IMR-90 (cell line): ENCODE measurements around the gene KHNYN. TPM values are rescaled to one million over a fixed set of nuclear protein-coding genes. Genes with fewer than 3 reads are reported as not detected.

Source experiments
- ATAC-seq: fragments of 200-7000 bp; cut with Tn5 transposase; 2 replicates; pipeline ENCODE4 v1.9.1; 2020; ENCODE audit warnings: low read depth, mild to moderate bottlenecking, moderate library complexity
- BruUV-seq: library from RNA; stranded (reverse); fragments of 400-500 nt; replicated peaks from 2 replicates; lab custom pipeline; 2021; lab: Mats Ljungman, UMichigan
- CTCF ChIA-PET: fragments of 300-600 bp; formaldehyde crosslinking; extraction: SDS; loops from one replicate; lab custom pipeline; 2021; ENCODE audit warnings: antibody characterized with exemption; lab: Yijun Ruan, JAX
- POLR2A ChIA-PET: fragments of 300-600 bp; sonication (Branson Sonifier 250); formaldehyde crosslinking; loops from one replicate; lab custom pipeline; 2022; ENCODE audit warnings: antibody characterized with exemption; ENCODE audit not compliant: unreplicated experiment; lab: Charles Lee
- DNase-seq: peaks from one replicate; pipeline ENCODE4 v3.0.0; 2013
- H2AFZ ChIP-seq: replicated peaks from 2 replicates; pipeline ENCODE3; 2013; ENCODE audit warnings: low read length, mild to moderate bottlenecking; ENCODE audit not compliant: poor library complexity
- H2AK5ac ChIP-seq: 2 replicates; pipeline ENCODE4 v1.6.1; 2013; ENCODE audit warnings: low read depth, low read length, inconsistent platforms
- H2AK9ac ChIP-seq: replicated peaks from 2 replicates; pipeline ENCODE3; 2013; ENCODE audit warnings: mild to moderate bottlenecking, low read depth, low read length, moderate library complexity; ENCODE audit not compliant: poor library complexity
- H2BK120ac ChIP-seq: 2 replicates; pipeline ENCODE4 v1.6.1; 2013; ENCODE audit warnings: low read depth, low read length, inconsistent platforms
- H2BK15ac ChIP-seq: 3 replicates; pipeline ENCODE4 v1.6.1; 2013; ENCODE audit warnings: low read depth, low read length, inconsistent platforms
- H2BK20ac ChIP-seq: 2 replicates; pipeline ENCODE4 v1.6.1; 2013; ENCODE audit warnings: low read depth, mild to moderate bottlenecking, inconsistent platforms, low read length, moderate library complexity
- H2BK5ac ChIP-seq: 2 replicates; pipeline ENCODE4 v1.6.1; 2013; ENCODE audit warnings: mild to moderate bottlenecking, low read depth, low read length, inconsistent platforms; ENCODE audit not compliant: poor library complexity, severe bottlenecking
- H3K14ac ChIP-seq: replicated peaks from 2 replicates; pipeline ENCODE4 v1.6.1; 2013; ENCODE audit warnings: low read depth, low read length, inconsistent platforms
- H3K18ac ChIP-seq: 2 replicates; pipeline ENCODE4 v1.6.1; 2013; ENCODE audit warnings: low read depth, low read length, control low read depth
- H3K23ac ChIP-seq: 2 replicates; pipeline ENCODE4 v1.6.1; 2013; ENCODE audit warnings: low read depth, low read length, inconsistent platforms
- H3K27ac ChIP-seq: 2 replicates; pipeline ENCODE4 v1.5.1; 2013; ENCODE audit warnings: mild to moderate bottlenecking, control low read depth, low read length; ENCODE audit not compliant: insufficient read depth
- H3K27me3 ChIP-seq: 2 replicates; pipeline ENCODE4 v1.6.1; 2013; ENCODE audit warnings: low read length; ENCODE audit not compliant: control insufficient read depth, insufficient read depth
- H3K36me3 ChIP-seq: 2 replicates; pipeline ENCODE4 v1.6.1; 2013; ENCODE audit warnings: low read length, mixed read lengths; ENCODE audit not compliant: control insufficient read depth, insufficient read depth
- H3K4ac ChIP-seq: 2 replicates; pipeline ENCODE4 v1.6.1; 2013; ENCODE audit warnings: low read depth, low read length, inconsistent platforms
- H3K4me1 ChIP-seq: 2 replicates; pipeline ENCODE4 v1.6.1; 2013; ENCODE audit warnings: low read length, mixed read lengths; ENCODE audit not compliant: control insufficient read depth, insufficient read depth
- H3K4me2 ChIP-seq: 2 replicates; pipeline ENCODE4 v1.6.1; 2013; ENCODE audit warnings: low read depth, mild to moderate bottlenecking, control low read depth, low read length, moderate library complexity
- H3K4me3 ChIP-seq: 2 replicates; pipeline ENCODE4 v1.5.1; 2013; ENCODE audit warnings: low read depth, mild to moderate bottlenecking, control low read depth, low read length, moderate library complexity; ENCODE audit not compliant: insufficient read depth
- H3K56ac ChIP-seq: 2 replicates; pipeline ENCODE4 v1.6.1; 2013; ENCODE audit warnings: low read length, inconsistent platforms; ENCODE audit not compliant: insufficient read depth; ENCODE audit errors: extremely low read depth
- H3K79me1 ChIP-seq, 2 experiments: 2 replicates each; pipeline ENCODE4 v1.6.1; 2013; ENCODE audit warnings: low read length in 2 of 2, inconsistent platforms in 1 of 2, low read depth in 1 of 2
- H3K9ac ChIP-seq: 2 replicates; pipeline ENCODE4 v1.6.1; 2013; ENCODE audit warnings: low read depth, low read length, control low read depth
- H3K9me1 ChIP-seq: 2 replicates; pipeline ENCODE4 v1.6.1; 2013; ENCODE audit warnings: low read length, inconsistent platforms; ENCODE audit not compliant: insufficient read depth
- H3K9me3 ChIP-seq: 2 replicates; pipeline ENCODE4 v1.6.1; 2013; ENCODE audit warnings: low read length; ENCODE audit not compliant: control insufficient read depth, insufficient read depth
- H4K20me1 ChIP-seq: 2 replicates; pipeline ENCODE4 v1.6.1; 2013; ENCODE audit warnings: low read length, inconsistent platforms; ENCODE audit not compliant: insufficient read depth
- H4K5ac ChIP-seq: 2 replicates; pipeline ENCODE4 v1.6.1; 2013; ENCODE audit warnings: mild to moderate bottlenecking, low read depth, low read length, control low read depth
- H4K8ac ChIP-seq, 2 experiments: 2 replicates each; pipeline ENCODE4 v1.6.1; 2013; ENCODE audit warnings: low read depth in 2 of 2, low read length in 2 of 2, control low read depth in 1 of 2, inconsistent platforms in 1 of 2
- H4K91ac ChIP-seq: 2 replicates; pipeline ENCODE4 v1.6.1; 2013; ENCODE audit warnings: low read depth, low read length, inconsistent platforms; ENCODE audit not compliant: insufficient read depth
- BHLHE40 ChIP-seq: fragments of 150-350 bp; IDR thresholded peaks from 2 replicates; pipeline ENCODE4 v1.6.1; 2016; ENCODE audit warnings: mild to moderate bottlenecking, low read depth, low read length
- CEBPB ChIP-seq: IDR thresholded peaks from 2 replicates; pipeline ENCODE4 v1.6.1; 2012; ENCODE audit warnings: low read depth, low read length, improper control_type of control experiment
- CHD1 ChIP-seq: IDR thresholded peaks from 2 replicates; pipeline ENCODE4 v1.6.1; 2012; ENCODE audit warnings: low read depth, low read length, improper control_type of control experiment
- CTCF ChIP-seq: conservative IDR thresholded peaks from 2 replicates; pipeline ENCODE4 v1.5.1; 2012; ENCODE audit warnings: mild to moderate bottlenecking, low read depth, low read length, improper control_type of control experiment
- FOS ChIP-seq: fragments of 150-350 bp; IDR thresholded peaks from 2 replicates; pipeline ENCODE4 v1.6.1; 2016; ENCODE audit warnings: low read depth, low read length
- MAFK ChIP-seq: IDR thresholded peaks from 2 replicates; pipeline ENCODE4 v1.6.1; 2012; ENCODE audit warnings: low read depth, low read length, improper control_type of control experiment
- MAZ ChIP-seq: IDR thresholded peaks from 2 replicates; pipeline ENCODE4 v1.6.1; 2012; ENCODE audit warnings: low read depth, mild to moderate bottlenecking, low read length, improper control_type of control experiment, moderate library complexity, borderline replicate concordance
- MXI1 ChIP-seq: IDR thresholded peaks from 2 replicates; pipeline ENCODE4 v1.6.1; 2012; ENCODE audit warnings: low read depth, mild to moderate bottlenecking, low read length, moderate library complexity, borderline replicate concordance
- NFE2L2 ChIP-seq: fragments of 150-350 bp; IDR thresholded peaks from 2 replicates; pipeline ENCODE4 v1.6.1; 2016; ENCODE audit warnings: low read depth, mild to moderate bottlenecking, low read length
- POLR2A ChIP-seq: IDR thresholded peaks from 2 replicates; pipeline ENCODE4 v1.6.1; 2012; ENCODE audit warnings: mild to moderate bottlenecking, low read depth, low read length
- RCOR1 ChIP-seq: IDR thresholded peaks from 2 replicates; pipeline ENCODE4 v1.6.1; 2012; ENCODE audit warnings: mild to moderate bottlenecking, low read length, improper control_type of control experiment; ENCODE audit not compliant: insufficient replicate concordance
- SMC3 ChIP-seq: fragments of 150-350 bp; IDR thresholded peaks from 2 replicates; pipeline ENCODE4 v1.6.1; 2016; ENCODE audit warnings: low read depth, mild to moderate bottlenecking, antibody characterized with exemption, low read length, moderate library complexity
- USF2 ChIP-seq: fragments of 150-350 bp; IDR thresholded peaks from 2 replicates; pipeline ENCODE4 v1.6.1; 2017; ENCODE audit warnings: mild to moderate bottlenecking, antibody characterized with exemption, low read length, low read depth
- WGBS, 2 experiments: methylation state at CpG; one replicate each; pipeline versions ENCODE4 v1.1.5 to v1.1.7; 2013; ENCODE audit warnings: missing lambda C conversion rate in 2 of 2; ENCODE audit not compliant: insufficient read length in 1 of 2; ENCODE audit errors: extremely low coverage in 2 of 2; 5-methylcytosine and 5-hydroxymethylcytosine counted together
- dilution Hi-C: fragments of 300-500 bp; cut with HindIII; formaldehyde crosslinking; loops from one replicate; pipeline ENCODE4 v1.14.3; 2018; ENCODE audit warnings: low sequenced_read_pairs; ENCODE audit not compliant: unreplicated experiment
- in situ Hi-C: fragments of 300-500 bp; cut with MboI; formaldehyde crosslinking; loops from 3 replicates; pipeline ENCODE4 v1.14.3; 2019; ENCODE audit warnings: low sequenced_read_pairs, inconsistent platforms, mixed read lengths
- intact Hi-C: fragments of 100-400 bp; cut with micrococcal nuclease; formaldehyde crosslinking; loops from 2 replicates; pipeline ENCODE4 v1.10.0; 2022
- polyA plus RNA-seq, 3 experiments: library from polyadenylated mRNA; depleted of rRNA; stranded (reverse); fragments of >200 nt; gene quantifications; 2 replicates each; pipeline ENCODE4 v1.2.3, GENCODE V29; 2012; ENCODE audit warnings: low replicate concordance in 1 of 3
- total RNA-seq: library from RNA; depleted of rRNA; stranded (reverse); fragments of >200 nt; gene quantifications from 2 replicates; pipeline ENCODE4 v1.2.3, GENCODE V29; 2012

KHNYN gene
- total and polyA plus RNA-seq, 2 of the 4 experiments (the other 2 are of a cell fraction), result 18.9 to 24.4 TPM

GRCh38 chr14:24435192-24435810 is 5.5 kb downstream of the KHNYN start:
- no TSS peak for BruUV-seq
- Histone ChIP-seq H3K4me3 (no peak overlapping the region), H3K4me1 (peaks cover 12% of the 10 kb centered on the region; the same call in 1 of the 2 replicates), H3K14ac (no peak overlapping the region), H3K18ac (no peak overlapping the region), H3K9me1 (no peaks in the 10 kb centered on the region), H4K5ac (no peak overlapping the region), H2AFZ (no peak overlapping the region), H4K8ac (no peak overlapping the region), H4K20me1 (peaks cover 30% of the 10 kb centered on the region), H3K79me1 (peaks cover 26 to 51% of the 10 kb centered on the region in 2 experiments), H2BK5ac (no peak overlapping the region), H3K4ac (no peak overlapping the region), H3K27ac (no peak overlapping the region), H4K91ac (no peak overlapping the region), H2BK20ac (no peak overlapping the region), H2AK5ac (no peak overlapping the region), H3K9me3 (no peaks in the 10 kb centered on the region), H3K23ac (no peak overlapping the region), H2BK15ac (no peak overlapping the region), H3K27me3 (no peaks in the 10 kb centered on the region), H3K36me3 (peaks cover 57% of the 10 kb centered on the region), H2AK9ac (no peak overlapping the region), H2BK120ac (no peak overlapping the region), H3K56ac (no peak overlapping the region), H3K9ac (no peak overlapping the region), H3K4me2 (no peak overlapping the region)
- TF ChIP-seq SMC3 (no peak), NFE2L2 (no peak), USF2 (no peak), POLR2A (no peak), MXI1 (no peak), CEBPB (no peak), CHD1 (no peak), FOS (no peak), RCOR1 (no peak), BHLHE40 (no peak), CTCF (no peak), MAZ (no peak), MAFK (no peak)
- CTCF ChIA-PET, result interaction anchor here (0.5 to 3.4 kb wide), 5 partner anchors 70 to 102 kb away, joined by 3 to 28 read pairs (median 8); no protein-coding TSS in a partner anchor
- DNase-seq (no peak), ATAC-seq (no peak)
- POLR2A ChIA-PET, result interaction anchor here (0.5 to 1.4 kb wide), 2 partner anchors 16 to 70 kb away, joined by 4 read pairs; no protein-coding TSS in a partner anchor
- in situ Hi-C loops, result loop anchor here (5.0 to 25.0 kb wide), 5 partner anchors 70 to 1123 kb away; partner anchors contain the start of genes BCL2L2, FITM1, GMPR2 and NEDD8
- dilution Hi-C loops, result no loop called here
- WGBS, 2 experiments, result 83% methylated on average over 2 of the region's 2 CpGs; no CpG with 5 or more reads in 1 of the 2 experiments
- intact Hi-C loops, result loop anchor here (10.0 kb wide), 1 partner anchor 220 kb away; the partner anchor contains the start of genes CHMP4A and MDP1
